ENCODE results near the gene NOB1.
"Not testable (repeated sequence)": the region's sequence is repeated elsewhere in the genome, so short reads cannot be mapped to it uniquely, and the experiment has no call there.

Gene NOB1

GRCh38 chr16:69761983-69762813 lies 7.5 kb upstream of the NOB1 start, which contains the start of gene WWP2:
TSS of gene WWP2 (plus strand) at chr16:69762332. CDS start at chr16:69787011, 24,679 bp downstream.
- DNase-seq (ENCODE audit: low read depth) = peak; percentile 77

GRCh38 chr16:69757375-69757774 lies 2.6 kb upstream of the NOB1 start:
- not testable (repeated sequence) for DNase-seq (ENCODE audit: low read depth)

- no peak for DNase-seq (ENCODE audit: low read depth)
Measured at GRCh38 chr16:69756705-69757104, 2.0 kb upstream of the NOB1 start.

GRCh38 chr16:69754143-69754468 lies 620 bp downstream of the NOB1 start:
- DNase-seq (ENCODE audit: low read depth) = no peak

- DNase-seq (ENCODE audit: low read depth) = no peak
Measured at GRCh38 chr16:69748694-69749345, 5.9 kb downstream of the NOB1 start.

GRCh38 chr16:69747115-69747514 lies 7.6 kb downstream of the NOB1 start:
- DNase-seq (ENCODE audit: low read depth) = no peak

GRCh38 chr16:69745959-69746358 lies 8.8 kb downstream of the NOB1 start:
- no peak for DNase-seq (ENCODE audit: low read depth)

- DNase-seq (ENCODE audit: low read depth) = no peak
Measured at GRCh38 chr16:69745232-69745612, 9.5 kb downstream of the NOB1 start.

GRCh38 chr16:69744363-69745231 lies 10.1 kb downstream of the NOB1 start:
- DNase-seq (ENCODE audit: low read depth) = no peak

- no peak for DNase-seq (ENCODE audit: low read depth)
Measured at GRCh38 chr16:69741951-69742904, 12.5 kb downstream of the NOB1 start.

- DNase-seq (ENCODE audit: low read depth) = no peak
Measured at GRCh38 chr16:69741519-69741918, 13.2 kb downstream of the NOB1 start.

- no peak for DNase-seq (ENCODE audit: low read depth)
Measured at GRCh38 chr16:69732101-69732500, 22.6 kb downstream of the NOB1 start.

- DNase-seq (ENCODE audit: low read depth) = not testable (repeated sequence)
Measured at GRCh38 chr16:69731280-69731679, 23.4 kb downstream of the NOB1 start.

GRCh38 chr16:69729030-69729429 lies 25.7 kb downstream of the NOB1 start:
- DNase-seq (ENCODE audit: low read depth) = not testable (repeated sequence)

GRCh38 chr16:69727916-69728270 lies 26.8 kb downstream of the NOB1 start:
- no peak for DNase-seq (ENCODE audit: low read depth)

GRCh38 chr16:69726313-69727060 lies 28.2 kb downstream of the NOB1 start, which contains the start of gene NQO1:
TSS of gene NQO1 (minus strand) at chr16:69726560. CDS start at chr16:69726439, 121 bp downstream.
- DNase-seq (ENCODE audit: low read depth) = peak; percentile 91

GRCh38 chr16:69725480-69726312 lies 29.0 kb downstream of the NOB1 start:
- DNase-seq (ENCODE audit: low read depth) = no peak

- DNase-seq (ENCODE audit: low read depth) = no peak
Measured at GRCh38 chr16:69724981-69725479, 29.7 kb downstream of the NOB1 start.

- DNase-seq (ENCODE audit: low read depth) = no peak
Measured at GRCh38 chr16:69724414-69724873, 30.3 kb downstream of the NOB1 start.
